Smooth muscle cell of the brain vasculature (primary cell): ENCODE data around the gene GEN1.
"Not testable (repeated sequence)": the region's sequence is repeated elsewhere in the genome, so short reads cannot be mapped to it uniquely, and the experiment has no call there.

Experiments used
- DNase-seq: peaks from one replicate; pipeline ENCODE4 v3.0.0-alpha.2; 2012; ENCODE audit warnings: low read depth, low spot score

GEN1 gene

DNA sequence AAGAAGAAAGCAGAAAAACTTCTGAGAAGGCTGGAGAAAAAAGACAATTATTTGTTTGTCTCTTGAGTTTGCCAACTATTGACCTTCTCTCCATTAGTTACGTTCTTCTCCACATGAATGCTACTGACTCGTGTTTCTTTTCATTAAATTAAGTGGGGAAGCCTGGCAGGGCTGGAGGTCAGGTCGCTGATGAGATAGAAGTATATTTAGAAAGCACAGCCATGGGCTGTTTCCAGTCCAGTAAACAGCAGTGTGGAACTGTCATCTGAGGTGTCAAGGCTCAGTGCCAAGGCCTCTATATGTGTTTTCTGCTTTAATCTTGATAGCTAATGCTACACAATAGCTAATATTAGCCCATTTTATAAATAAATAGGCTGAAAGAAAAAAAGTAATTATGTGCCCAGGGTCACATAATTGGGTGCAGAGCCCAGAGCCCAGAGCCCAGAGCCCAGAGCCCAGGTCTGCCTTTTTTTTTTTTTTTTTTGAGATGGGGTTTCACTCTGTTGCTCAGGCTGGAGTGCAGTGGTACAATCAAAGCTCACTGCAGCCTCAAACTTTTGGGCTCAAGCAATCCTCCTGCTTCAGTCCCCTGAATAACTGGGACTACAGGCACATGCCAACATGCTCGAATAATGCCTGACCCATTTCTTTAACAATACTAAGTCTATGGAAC lies 68.6 kb downstream of the GEN1 start:
- no peak for DNase-seq

DNA sequence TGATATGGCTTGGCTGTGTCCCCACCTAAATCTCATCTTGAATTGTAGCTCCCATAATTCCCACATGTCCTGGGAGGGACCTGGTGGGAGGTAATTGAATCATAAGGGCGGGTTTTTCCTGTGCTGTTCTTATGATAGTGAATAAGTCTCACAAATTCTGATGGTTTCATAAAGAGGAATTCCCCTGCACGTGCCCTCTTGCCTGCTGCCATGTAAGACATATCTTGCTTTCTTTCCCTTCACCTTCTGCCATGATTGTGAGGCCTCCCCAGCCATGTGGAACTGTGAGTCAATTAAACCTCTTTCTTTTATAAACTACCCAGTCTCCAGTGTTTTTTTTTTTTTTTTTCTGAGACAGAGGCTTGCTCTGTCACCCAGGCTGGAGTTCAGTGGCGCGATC lies 69.7 kb downstream of the GEN1 start:
- not testable (repeated sequence) for DNase-seq

- no peak for DNase-seq
Measured at GRCh38 chr2:17827316-17827715, 73.4 kb downstream of the GEN1 start.

GRCh38 chr2:17827785-17828184 lies 73.8 kb downstream of the GEN1 start:
- DNase-seq = no peak

DNA sequence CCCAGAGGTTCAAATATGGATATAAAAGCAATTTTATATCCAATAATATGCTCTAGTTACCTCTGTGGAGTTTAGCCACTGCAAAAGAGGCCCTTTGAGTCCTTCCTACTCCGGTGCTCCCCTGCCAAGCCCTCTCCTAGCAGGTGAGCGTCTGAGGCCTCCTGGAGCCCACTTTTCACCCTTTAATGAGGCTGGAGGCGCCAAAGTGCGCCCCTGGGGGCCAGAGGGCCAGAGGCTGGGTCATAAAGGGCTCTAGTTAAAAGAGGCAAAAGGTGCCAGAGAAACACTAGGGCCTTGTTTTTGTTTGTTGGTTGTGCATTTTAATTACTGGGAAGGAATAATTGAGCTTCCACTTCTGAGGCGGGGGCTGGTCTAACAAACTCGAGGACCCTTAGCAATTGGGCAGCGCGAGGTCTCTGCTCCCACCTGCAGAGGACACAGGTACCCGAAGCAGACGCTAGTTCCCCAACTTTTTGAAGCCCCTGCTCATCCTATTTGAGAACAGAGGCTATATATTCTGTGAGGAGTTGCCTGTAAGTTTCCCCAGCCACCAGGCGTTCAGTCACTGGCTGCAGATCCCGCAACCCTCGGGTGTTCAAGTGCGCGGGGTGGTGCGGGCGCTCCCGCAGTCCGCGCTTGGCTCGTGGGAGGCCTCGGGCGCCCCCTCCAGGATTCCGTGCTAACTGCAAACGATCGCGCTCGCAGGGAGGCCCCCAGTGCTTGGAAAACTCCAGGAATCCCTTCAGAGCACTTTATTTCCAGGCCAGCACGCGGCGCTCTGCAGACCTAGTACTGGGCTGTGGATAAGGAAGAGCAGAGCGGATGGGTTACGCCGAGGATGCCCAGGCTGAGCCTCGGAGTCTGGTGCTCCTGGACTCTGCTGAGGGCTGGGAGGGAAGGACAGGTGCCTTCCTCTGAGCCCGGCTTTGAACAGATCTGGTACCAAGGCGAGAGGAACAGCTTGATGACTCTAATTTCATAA lies 76.4 kb downstream of the GEN1 start:
- peak; percentile 33 for DNase-seq

GRCh38 chr2:17835516-17835915 lies 81.6 kb downstream of the GEN1 start:
- no peak for DNase-seq
